HG03558 (cell line): ENCODE results near the gene MBTPS1.

Experiments
- ATAC-seq: cut with Tn5 transposase; IDR thresholded peaks from one replicate; pipeline ENCODE4 v1.9.1; 2021; ENCODE audit warnings: moderate number of reproducible peaks; ENCODE audit not compliant: unreplicated experiment; ENCODE audit errors: extremely low read depth

MBTPS1 gene

GRCh38 chr16:84018710-84019109, 98.0 kb downstream of the MBTPS1 start:
- no peak for ATAC-seq

GRCh38 chr16:84016477-84016876, 100.3 kb downstream of the MBTPS1 start:
- no peak for ATAC-seq

DNA sequence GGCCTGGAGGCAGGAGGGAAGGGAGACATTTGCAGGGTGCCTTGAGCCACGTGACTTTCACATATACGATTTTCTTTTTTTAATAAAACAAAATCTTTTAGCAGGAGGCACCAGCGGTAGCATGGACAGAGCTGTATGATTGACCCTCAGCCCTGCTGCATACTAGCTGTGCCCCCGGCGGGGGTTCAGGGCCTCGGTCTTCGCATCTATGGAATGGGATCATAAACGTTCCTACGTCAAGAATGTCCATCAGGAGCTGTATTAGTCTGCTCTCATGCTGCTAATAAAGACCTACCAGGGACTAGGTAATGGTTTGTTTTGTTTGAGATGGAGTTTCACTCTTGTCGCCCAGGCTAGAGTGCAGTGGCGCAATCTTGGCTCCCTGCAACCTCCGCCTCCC, 101.3 kb downstream of the MBTPS1 start:
- ATAC-seq = no peak

GRCh38 chr16:84014570-84015327, 102.0 kb downstream of the MBTPS1 start:
- no peak for ATAC-seq

- peak; percentile 53 for ATAC-seq
These were observed 102.8 kb downstream of the MBTPS1 start for GRCh38 chr16:84013787-84014569.

- no peak for ATAC-seq
These were observed 107.5 kb downstream of the MBTPS1 start for GRCh38 chr16:84009282-84009681.

DNA sequence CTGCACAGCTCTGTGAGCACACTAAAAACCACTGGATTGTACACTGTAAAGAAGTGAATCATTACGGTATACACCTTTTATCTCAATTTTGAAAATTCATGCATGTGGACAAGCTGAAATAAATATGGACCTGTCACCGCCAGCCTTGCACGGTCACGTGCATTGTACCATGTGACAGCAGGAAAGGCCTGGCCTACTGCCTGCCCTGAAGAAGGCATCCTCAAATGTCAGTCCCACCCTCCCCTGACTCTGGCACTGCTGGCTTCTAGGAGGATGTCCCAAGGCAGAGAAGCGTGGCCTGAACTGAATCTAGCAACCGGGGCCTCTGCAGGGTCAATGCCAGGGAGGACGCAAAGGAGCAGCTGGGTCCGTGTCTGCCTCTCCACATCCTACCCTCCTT, 108.8 kb downstream of the MBTPS1 start:
- ATAC-seq = no peak

GRCh38 chr16:84007520-84007919, 109.2 kb downstream of the MBTPS1 start:
- ATAC-seq = no peak

DNA sequence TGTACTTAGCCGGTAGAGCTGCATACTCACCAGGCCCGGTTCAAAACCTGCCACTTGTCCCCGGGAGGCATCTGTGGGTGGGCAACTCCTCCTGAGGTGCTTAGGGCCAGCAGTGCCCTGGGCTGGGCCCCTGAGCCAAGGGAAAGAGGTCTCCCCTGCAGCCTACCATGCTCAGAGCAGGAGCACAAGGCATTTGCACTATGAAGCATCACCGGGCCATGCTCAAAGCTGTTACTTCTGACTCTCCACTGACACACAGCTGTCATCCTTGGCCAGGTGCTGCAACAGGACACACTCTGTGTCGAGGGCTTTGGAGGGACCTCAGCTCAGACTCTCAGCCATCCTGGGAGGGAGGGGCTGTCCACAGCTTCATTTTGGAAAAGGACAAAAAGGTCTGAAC, 111.4 kb downstream of the MBTPS1 start:
- no peak for ATAC-seq

GRCh38 chr16:84004442-84004841, 112.3 kb downstream of the MBTPS1 start:
- ATAC-seq = no peak
